Stromal cell of bone marrow (primary cell): ENCODE measurements around the gene PTPRM.
A peak's percentile ranks its signal among the peaks of the same experiment; 100 is the strongest.

Experiments used
- DNase-seq: peaks from one replicate; pipeline ENCODE4 v3.0.0-alpha.2; 2012; ENCODE audit warnings: low read depth

PTPRM gene

DNA sequence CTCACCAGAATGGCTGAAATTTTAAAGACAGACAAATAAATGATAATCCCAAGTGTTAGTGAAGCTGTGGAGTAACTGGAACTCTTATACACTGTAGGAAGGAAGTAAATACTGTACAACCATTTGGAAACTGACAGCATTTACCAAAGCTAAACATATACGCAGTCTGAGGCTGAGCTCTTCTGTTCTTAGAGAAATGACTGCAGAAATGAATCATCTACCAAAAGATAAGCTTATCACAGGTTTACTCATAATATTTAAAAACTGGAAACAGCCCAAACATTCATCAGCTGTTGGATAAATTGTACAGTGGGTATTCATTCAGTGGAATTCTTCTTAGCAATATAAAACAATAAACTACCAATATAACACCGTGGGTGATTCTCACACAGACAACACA is 824.0 kb downstream of the PTPRM start:
- no peak for DNase-seq

DNA sequence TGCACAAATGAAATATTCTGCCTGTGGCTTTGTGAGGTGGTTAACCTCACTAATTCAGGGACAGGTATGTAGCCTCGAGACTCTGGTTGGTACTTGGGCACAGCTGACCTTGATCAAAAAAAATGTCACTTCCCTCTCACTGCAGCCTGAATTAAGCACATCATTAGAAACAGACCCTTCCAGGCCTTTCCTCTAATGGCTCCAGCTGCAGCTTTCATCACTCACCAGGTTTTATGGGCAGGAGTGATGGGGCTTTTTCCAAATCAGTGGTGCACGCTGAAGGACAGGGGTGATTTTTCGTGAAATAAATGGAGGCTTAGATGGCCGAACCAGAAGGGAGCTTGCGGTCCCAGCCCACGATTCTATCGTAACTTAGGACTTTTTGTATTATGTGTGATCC is 829.1 kb downstream of the PTPRM start:
- DNase-seq, result no peak

DNA sequence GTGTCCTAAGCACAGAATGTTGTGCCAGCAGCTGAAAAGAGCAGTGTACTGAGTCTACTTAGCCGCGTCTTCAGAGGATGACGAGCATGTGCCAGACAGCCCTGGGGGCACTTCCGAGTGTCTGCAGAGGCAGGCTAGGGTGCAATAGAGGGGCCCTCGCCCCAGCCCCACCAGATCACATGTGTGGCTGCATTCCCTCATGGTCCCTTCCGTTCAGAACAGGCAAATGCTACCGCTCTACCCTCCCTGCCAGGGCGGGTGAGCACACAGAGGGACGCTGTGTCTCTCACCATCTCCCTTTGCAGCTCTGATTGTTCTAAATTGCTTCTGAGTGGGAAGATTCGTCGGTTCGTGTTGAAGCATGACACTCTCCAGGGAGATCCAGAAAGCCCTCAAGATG is 829.9 kb downstream of the PTPRM start:
- no peak for DNase-seq

DNA sequence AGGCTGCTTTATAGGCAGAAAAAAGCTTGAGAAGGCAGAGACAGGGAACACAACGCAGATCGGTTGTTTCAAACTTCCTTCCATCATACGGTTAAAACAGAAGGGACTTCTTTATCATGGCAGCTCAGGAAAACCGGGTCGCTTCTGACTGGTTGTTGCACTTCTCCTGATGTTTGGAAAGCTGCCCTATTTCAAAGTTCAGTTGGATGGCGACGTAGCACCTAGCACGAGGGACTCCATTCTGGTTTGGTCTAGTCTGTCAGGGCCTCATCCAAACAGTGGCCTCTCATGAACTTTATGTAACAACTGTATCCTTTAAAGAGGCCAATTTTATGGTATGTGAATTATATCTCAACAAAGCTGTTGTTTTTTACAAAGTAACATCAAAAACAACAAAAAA is 832.0 kb downstream of the PTPRM start:
- no peak for DNase-seq

DNA sequence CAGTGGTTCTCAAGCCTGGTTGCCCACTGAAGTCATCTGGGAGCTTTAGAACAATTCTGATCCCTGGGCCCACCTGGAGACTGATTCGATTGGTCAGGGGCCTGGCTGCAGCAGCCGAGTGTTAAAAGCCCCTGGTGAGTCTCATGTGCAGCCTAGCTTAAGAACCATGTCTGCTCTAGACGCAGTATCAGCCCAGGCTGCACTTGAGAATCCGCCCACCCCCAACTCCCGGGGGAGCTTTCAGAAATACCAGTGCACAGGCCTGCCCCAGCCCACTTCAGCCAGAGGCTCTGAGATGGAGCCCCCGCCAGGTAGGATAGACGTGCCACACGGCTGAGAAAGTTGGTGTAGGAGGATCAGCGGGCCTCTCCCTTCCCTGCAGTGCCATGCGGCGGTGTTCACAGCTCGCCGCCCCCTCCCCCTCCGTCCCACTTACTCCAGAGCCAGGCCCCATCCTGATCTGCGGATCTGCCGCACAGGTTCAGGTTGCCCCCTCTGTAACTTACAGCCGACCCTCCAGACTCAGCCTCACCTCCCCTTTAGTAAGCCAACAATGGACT is 833.2 kb downstream of the PTPRM start:
- no peak for DNase-seq

DNA sequence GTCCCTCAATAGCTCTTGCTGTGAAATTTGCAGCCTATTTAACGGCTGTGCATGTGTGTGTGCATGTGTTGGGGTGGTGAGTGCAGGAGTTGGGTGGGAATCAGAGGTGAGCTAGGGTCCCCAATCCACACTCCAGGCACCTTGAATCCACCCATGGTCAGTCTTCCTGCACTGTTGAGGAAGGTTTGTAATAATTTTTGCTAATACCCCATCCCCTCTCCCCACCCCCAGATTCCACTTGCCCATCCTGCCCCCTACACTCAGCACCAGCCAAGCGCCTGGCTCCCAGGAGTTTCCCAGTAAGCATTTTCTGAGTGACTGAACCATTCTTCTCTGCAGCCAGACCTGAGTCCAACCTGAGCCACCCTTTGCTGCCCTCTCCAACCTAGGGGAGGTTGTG is 833.7 kb downstream of the PTPRM start:
- no peak for DNase-seq

DNA sequence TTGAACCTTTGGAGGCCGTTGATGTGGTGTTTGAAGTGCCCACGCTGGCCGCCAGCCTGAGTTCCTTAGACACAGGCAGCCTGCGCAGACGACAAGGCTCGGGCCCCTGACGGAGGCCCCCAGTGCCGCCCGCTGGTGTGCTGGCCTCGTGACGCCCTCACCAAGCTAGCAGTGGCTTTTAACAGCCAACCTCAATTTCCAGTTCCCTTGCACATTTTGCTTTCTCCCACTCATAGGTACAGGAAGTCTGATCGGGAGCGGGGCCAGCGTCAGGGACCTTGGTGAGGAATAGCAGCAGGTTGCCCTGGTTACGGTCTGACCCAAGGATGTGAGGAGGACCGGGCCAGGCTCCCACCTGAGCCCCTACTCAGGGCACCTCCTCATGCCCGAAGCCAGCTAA is 834.5 kb downstream of the PTPRM start:
- DNase-seq, result no peak

DNA sequence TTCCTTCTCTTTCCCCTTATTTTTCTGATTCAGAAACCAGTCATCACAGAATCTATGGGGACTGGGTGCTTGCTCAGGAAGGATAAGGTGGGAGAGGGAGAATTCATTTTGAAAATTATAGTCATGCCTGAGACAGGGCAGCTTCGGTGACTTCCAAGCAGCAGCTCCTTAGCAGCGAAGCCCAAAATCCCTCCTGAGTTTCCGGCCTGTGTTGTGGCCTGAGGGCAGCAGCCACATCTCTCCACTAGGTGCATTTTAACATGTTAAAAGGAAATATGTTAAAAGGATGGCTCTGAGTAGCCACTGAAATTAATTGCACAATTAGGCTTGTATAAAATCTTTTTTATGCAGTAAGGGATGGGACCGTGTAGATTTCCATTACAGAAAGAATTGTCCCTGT is 835.1 kb downstream of the PTPRM start:
- no peak for DNase-seq

DNA sequence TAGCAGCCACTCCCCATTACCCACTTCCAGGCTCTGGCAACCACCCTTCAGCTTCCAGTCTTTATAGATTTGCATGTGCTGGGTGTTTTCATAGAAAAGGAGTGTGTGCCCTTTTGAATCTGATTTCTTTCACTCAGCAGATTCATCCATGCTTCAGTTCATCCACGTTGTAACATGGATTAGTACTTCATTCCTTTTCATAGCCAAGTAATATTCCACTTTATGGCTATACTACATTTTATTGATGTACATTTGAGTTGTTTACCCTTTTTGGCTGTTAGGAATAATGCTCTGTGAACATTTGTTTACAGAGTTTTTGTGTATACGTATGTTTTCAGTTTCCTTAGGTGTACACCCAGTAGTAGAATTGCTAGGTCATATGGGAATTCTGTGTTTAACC is 836.6 kb downstream of the PTPRM start:
- no peak for DNase-seq

DNA sequence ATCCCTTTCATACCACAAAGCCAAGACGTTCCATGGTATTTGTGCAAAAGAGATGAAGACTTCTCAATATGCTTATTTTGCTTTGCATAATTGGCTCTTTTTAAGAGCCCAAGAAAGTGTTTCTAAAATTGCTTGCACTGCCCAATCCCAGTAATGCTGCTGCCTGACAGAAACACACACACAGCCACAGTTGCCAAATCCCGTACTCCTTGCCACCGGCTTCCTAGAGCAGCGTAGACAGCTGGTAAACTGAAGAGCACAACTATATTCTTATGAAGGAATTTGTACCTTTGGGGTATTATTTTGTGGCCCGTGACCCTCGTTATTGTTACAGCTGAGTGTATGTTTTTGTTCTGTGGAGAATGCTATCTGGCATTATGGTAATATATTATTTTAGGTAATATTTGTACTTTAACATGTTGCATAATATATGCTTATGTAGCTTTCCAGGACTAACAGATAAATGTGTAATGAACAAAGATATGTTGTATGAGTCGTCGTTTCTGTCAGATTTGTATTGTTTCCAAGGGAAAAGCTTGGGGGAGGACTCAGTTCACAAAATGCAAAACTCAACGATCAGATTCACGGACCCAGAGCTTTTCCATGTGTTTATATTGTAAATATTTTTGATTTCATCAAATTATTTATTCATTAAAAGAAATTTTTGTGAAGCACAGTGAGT is 839.2 kb downstream of the PTPRM start:
- no peak for DNase-seq

DNA sequence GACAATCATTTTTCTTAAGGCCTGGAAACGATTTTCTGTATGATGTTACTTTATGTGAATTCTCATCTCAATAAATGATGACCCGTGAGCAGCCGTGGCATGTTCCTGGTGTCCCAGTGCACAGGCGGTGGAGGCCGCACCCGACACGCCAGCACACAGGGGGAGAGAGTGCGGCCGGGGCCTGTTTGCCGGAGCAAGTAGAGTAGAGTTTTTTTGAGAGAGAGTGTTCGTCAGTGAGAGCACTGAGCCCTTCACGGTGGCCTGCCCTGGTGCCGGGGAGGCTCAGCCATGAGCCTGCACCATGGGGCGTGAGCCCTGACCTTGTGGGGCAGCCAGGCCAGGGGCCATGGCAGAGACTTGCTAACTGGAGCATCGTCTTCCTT is 839.7 kb downstream of the PTPRM start:
- DNase-seq, result no peak

DNA sequence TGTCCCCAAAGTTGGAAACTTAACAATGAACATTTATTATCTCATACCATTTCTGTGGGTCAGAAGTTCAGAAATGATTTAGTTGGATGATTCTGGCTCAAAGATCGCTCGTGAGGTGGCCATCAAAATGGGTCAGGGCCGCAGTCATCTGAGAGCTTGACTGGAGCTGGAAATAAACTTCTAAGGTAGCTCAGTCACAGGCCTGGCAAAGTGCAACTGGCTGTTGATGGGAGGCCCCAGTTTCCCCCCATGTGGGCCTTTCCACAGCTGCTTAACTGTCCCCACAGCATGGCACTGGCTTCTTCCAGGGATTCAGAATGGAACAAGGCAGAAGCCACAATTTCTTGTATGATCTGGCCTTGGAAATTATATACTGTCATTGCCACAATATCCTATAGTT is 842.0 kb downstream of the PTPRM start:
- DNase-seq, result no peak

DNA sequence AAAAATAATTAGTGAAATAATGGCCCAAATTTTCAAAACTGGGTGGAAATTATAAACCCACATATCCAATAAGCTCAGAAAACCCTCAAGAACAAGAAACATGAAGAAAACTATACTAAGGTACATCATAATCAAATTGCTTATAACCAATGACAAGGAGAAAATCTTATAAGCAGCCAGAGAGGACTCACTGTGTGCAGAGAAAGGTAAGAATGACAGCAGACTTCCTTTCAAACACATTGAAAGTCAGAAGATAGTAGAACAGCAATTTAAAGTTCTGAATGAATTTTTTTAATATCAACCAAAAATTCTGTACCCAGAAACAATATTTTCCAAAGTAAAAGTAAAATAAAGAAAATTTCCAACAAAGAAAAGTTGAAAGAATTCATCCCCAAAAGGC is 844.4 kb downstream of the PTPRM start:
- no peak for DNase-seq

DNA sequence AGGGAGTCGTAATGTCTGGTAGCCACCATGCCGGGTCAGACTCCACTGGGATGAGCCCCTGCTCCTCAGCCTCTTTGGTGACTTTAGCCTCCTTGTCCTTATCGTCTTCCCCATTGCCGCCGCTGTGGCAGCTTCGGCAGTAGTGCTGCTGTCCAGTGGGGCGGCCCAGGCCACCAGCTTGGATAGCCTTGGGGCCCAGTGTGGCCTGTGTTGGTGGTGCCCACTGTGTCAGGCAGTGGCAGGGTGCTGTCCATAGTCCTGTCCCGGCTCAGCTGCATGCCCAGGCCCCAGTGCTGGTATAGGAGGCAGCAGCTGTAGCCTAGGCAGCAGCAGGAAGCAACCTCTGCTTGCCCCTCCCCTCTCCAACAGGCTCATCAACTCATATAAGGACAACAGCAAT is 845.0 kb downstream of the PTPRM start:
- DNase-seq, result no peak

DNA sequence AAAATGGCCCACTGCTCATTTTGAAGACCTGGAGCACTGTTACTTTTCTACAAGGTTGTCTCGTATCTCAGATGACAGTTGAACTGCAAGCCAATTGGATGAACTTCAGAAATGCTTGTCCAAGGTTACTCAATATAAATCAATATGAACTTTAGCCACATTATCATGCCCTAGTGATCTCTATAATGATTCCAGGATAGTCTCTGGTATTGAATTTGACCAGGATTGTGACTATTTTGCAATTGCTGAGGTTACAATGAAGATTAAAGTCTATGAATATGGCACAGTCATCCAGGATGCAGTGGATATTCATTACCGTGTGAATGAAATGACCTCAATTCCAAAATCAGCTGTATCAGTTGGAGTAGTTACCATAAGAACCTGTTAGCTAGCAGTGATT is 846.1 kb downstream of the PTPRM start:
- no peak for DNase-seq

DNA sequence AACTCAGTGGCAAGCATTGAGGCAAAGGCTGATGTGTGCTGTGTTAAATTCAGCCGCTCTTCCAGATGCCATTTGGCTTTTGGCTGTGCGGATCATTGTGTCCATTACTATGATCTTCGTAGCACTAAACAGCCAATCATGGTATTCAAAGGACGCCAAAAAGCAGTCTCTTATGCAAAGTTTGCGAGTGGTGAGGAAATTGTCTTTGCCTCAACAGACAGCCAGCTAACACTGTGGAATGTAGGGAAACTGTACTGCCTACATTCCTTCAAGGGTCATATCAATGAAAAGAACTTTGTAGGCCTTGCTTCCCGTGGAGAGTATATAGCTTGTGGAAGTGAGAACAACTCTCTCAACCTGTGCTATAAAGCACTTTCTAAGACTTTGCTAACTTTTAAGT is 846.6 kb downstream of the PTPRM start:
- no peak for DNase-seq

DNA sequence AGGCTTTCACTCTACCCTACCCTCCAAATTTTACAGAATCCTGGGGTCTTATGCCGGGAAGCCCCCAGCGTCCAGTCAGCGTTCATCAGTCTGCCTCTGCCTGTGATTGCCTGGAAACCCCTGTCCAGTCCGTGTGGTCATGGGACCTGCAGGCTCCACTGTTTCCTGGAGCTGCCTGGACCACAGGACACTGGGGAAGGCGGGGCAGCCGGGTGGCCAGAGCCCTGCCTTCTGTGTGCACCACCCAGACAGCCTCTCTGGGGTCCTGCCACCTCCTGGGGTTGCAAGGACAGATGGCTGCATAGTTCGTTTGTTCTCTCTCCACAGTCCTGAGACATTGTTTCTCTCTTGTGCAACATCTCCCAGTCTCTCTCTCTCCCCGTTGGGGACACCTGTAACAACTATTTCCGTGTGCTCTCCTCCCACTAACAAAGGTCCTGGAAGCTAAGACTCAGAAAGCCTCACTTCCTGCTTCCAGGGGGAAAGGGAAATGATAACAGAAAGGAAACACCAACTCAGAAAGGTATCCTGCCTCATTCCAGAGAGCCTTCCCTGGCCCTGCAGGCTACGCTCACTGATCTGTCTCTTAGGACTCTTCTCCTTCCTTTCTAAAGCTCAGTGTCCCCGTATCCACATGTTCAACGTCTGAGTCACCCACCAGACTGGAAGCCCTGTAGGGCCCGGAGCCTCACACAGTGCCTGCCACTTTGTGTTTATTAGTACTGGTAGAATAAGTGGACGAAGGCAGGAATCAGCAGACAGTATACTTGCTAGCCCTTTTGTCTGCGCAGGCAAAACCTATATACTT is 849.3 kb downstream of the PTPRM start:
- DNase-seq, result no peak

DNA sequence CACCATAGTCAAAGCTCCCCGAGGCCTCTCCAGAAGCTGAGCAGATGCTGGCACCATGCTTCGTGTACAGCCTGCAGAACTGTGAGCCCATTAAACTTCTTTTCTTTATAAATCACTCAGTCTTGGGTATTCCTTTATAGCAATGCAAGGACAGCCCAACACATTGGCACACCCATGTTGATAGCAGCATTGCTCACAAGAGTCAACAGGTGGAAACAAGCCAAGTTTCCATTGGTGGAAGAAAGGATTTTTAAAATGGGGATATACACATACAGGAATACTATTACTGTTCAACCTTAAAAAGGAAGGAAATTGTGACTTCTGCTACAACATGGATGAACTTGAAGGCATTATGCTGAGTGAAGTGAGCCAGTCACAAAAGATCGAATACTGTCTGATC is 855.3 kb downstream of the PTPRM start:
- DNase-seq, result no peak

DNA sequence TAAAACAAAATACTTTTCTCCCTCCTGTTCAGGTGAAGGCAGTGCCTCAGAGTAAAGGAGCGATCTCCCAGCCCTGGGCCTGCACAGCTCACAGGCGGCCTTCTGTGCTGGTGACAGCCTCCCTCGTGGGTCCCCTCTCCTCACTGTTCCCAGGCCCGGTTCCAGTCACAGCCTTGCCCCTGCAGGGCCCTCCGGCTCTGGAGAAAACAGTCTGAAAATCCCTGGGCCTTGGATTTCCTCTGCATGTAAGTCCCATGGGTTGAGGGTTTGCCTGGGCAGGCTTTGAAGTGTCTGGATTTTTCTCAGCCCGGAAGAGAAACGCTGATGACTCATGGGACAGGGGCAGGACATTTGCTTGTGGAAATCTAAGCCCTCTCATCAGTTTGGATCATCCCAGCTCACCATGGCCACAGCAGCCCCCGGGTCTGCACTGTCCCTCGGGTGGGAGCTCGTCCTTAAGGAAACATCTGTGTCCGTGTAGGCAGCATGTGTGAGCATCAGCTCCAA is 856.0 kb downstream of the PTPRM start:
- DNase-seq, result peak; percentile 44

DNA sequence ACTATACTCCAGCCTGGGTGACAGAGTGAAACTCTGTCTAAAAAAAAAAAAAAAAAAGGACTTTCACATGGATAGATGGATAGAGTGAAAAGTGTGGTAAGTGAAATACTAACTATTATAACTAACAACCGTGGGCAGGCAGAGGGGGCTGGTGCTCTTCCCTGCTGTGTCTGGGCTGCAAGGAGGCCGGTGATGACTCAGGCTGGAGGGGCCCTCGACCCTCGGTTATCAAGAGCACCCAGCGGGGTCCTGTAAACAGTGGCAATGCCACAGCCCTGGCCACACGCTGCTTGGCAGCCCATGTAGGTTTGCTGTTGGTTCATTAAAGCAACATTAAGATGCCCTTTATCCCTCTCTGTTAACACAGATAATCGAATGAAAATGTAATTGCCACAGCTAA is 857.4 kb downstream of the PTPRM start:
- no peak for DNase-seq

DNA sequence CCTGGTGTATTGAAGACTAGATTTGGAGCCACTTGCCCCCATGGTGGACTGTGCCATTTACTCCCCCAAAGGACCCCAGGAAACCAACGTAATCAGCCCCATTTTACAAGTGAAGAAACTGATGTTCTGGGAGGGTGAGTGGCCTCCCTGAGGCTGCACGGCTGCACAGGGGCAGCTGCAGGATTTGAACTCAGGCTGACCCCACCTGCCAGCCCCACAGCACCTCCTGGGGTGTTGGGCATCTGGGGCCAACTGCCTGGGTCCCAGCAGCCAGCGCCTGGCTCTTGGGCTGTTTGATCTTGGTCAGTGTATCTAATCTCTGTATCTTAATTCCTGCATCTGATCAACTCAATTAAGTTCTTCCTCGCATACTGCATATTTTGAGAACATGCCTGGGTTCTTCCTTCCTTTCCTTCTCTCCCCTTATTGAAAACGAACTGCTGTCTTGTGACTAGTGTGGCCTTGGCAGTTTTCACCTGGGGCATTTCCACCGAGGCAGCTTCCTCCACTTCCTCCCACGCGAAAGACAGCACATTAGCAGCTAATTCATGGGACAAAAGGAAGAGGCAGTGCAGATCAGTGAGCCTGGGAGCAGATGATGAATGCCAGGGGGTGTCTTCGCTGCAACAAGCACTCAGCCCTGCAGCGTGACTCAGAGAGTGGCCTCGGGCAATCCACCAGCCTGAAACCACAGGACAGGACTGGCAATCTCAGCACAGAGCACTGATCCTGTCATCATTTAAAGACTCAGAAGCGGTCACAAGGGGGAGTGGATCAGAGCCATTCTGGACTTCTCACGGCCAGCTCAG is 858.0 kb downstream of the PTPRM start:
- peak; percentile 80 for DNase-seq

DNA sequence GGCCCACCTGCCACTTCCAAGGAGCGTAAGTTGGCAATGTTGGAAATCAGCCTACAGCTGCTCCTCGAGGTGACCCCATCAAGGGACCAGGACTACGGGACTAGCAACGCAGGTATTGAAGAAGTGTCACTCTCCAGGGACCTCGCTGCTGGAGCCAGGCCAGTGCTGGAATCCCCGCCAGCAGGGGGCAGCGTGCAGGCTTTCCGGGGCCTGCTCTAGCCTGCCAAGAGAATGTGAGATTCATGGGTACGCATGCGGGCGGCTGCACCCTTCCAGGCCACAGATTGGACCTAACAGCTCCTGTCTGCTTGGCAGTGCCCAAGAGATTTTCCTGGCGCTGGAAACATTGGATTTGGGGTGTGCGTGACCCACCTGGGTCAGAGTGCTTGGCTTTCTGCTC is 859.3 kb downstream of the PTPRM start:
- DNase-seq, result no peak

DNA sequence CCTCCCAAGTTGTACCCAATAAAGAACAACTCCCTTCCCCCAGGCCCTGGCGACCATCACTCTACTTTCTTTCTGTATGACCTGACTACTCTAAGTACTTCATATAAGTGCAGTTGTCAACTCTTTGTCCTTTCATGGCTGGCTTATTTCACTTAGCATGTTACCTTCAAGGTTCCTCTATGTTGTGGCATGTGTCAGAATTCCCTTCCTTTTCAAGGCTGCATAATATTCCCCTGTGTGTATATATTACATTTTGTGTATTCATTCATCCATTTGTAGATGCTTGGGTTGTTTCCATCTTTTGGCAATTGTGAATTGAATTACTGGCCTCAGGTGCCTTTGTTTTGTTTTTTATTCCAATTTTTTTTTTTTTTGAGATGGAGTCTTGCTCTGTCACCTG is 860.2 kb downstream of the PTPRM start:
- no peak for DNase-seq
